Measurements from ENCODE around the gene B4GALT3. TPM values are rescaled to one million over a fixed set of nuclear protein-coding genes. Genes with fewer than 3 reads are reported as not detected.

B4GALT3 gene
- total RNA-seq, 1 donor from 2014 or later, result 41.7 TPM

- Mint-ChIP-seq H3K27ac (no peak within 1 kb of the TSS), H3K9me3 (no peaks in the 10 kb centered on the region), H3K36me3 (ENCODE audit: low read depth) (peaks cover 11% of the 10 kb centered on the region), H3K4me3 (no peak within 1 kb of the TSS), H3K4me1 (peaks cover 45% of the 10 kb centered on the region), H3K27me3 (no peaks in the 10 kb centered on the region)
- intact Hi-C loops (cut with micrococcal nuclease), result no loop called here
- ATAC-seq (ENCODE audit: low read depth) (no peak), DNase-seq (no peak)
- POLR2A ChIA-PET, result no interaction called here
- CTCF ChIA-PET, result interaction anchor here (1.9 kb wide), 1 partner anchor 27 kb away, joined by 8 read pairs; the partner anchor contains the start of gene TOMM40L
- no peak for TF ChIP-seq CTCF (IDR thresholded peaks at IDR 0.05)
These were observed 21.7 kb upstream of the B4GALT3 start, which contains the start of gene ADAMTS4 for GRCh38 chr1:161198897-161199431. ADAMTS4 (minus strand) TSS chr1:161199054; CDS start chr1:161198627, 427 bp downstream.

GRCh38 chr1:161198194-161198896 is 21.0 kb upstream of the B4GALT3 start:
- no peaks in the 10 kb centered on the region for H3K9me3 Mint-ChIP-seq
- no peak overlapping the region for H3K4me3 Mint-ChIP-seq
- ChIA-PET CTCF (interaction anchor here (0.7 to 1.9 kb wide), 2 partner anchors 27 to 176 kb away, joined by 3 to 8 read pairs; partner anchors contain the start of gene TOMM40L), POLR2A (no interaction called here)
- H3K4me1 Mint-ChIP-seq, result peaks cover 42% of the 10 kb centered on the region
- DNase-seq (no peak), ATAC-seq (ENCODE audit: low read depth) (no peak)
- no peak overlapping the region for H3K27ac Mint-ChIP-seq
- intact Hi-C loops (cut with micrococcal nuclease), result no loop called here
- H3K27me3 Mint-ChIP-seq, result no peaks in the 10 kb centered on the region
- no peak for TF ChIP-seq CTCF (IDR thresholded peaks at IDR 0.05)
- H3K36me3 Mint-ChIP-seq (ENCODE audit: low read depth), result peaks cover 8% of the 10 kb centered on the region

DNA sequence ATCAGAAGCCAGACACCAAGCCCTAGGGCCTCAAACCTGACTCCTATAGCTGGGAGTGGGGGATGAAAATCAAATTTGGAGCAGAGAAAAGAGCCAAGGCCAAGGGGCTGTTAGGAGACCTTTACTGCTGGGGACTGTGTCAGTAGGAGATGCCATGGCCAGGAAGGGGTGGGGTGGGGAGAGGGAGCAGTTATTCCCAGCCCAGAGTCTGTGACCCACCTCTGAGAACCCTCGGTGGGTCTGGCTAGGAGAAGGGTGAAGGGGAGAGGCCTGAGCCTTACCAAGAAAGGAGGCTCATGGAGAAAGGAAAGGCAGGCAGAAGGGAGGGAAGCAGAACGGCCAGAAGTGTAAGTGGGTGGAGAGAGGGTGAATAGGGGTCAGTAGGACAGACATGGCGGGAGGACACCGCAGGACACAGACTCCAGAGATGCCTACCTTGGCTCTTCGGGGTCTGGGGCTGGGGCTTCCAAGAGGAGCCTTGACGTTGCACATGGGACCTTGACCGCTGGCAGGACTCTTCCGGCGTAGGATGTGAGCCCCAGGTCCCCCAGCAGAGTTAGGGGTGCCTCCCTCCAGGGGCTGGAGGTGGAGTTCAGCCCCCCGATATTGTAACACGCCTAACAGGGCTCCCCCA is 20.4 kb upstream of the B4GALT3 start:
- POLR2A ChIA-PET, result no interaction called here
- no peak for TF ChIP-seq CTCF (IDR thresholded peaks at IDR 0.05)
- DNase-seq (no peak), ATAC-seq (ENCODE audit: low read depth) (no peak)
- H3K9me3 Mint-ChIP-seq, result no peaks in the 10 kb centered on the region
- H3K36me3 Mint-ChIP-seq (ENCODE audit: low read depth), result peaks cover 6% of the 10 kb centered on the region
- peaks cover 44% of the 10 kb centered on the region for H3K4me1 Mint-ChIP-seq
- CTCF ChIA-PET, result interaction anchor here (1.1 to 1.9 kb wide), 1 partner anchor 28 kb away, joined by 4 to 8 read pairs; the partner anchor contains the start of gene TOMM40L
- H3K4me3 Mint-ChIP-seq, result no peak overlapping the region
- H3K27me3 Mint-ChIP-seq, result no peaks in the 10 kb centered on the region
- intact Hi-C loops (cut with micrococcal nuclease), result no loop called here
- H3K27ac Mint-ChIP-seq, result no peak overlapping the region

DNA sequence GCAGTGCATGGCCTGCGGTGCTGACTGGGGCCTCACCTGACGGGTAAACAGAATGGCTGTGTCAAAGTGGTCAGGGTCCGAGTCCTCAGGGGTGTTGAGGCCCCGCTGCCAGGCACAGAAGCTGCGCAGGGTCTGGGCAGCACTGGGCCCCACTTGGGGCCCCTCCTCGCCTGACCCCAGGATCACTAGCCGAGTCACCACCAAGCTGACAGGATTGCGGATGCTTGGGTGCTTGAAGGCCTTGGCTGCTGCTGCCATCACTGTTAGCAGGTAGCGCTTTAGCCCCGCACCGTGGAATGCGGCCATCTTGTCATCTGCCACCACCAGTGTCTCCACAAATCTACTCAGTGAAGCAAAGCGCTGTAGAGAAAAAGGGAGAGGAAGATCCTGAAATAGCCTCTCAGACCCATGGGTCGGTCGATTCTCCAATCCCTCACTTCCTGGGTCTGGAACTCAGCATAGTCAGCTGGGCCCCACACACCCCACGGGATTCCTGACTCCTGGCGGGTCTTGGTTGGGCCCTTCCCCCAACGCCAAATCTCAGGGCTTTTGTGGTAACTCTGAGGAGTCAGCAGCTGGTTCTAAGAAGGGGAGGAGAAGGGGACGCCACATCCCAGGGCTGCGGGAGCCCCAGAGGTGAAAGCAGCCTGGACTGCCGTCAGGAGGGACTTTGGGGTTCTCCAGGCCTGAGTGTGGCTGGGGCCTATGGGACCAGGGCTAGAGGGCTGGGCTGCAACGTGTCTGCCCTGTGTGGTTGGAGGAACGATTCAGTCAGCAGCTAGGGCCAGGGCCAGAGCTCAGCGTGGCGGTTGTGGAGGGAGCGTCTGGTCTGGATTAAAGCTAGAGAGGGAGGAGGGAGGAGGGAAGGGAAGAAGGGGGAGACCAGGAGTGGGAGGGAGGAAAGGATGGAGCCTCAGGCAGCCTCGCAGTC is 19.5 kb upstream of the B4GALT3 start:
- TF ChIP-seq CTCF (IDR thresholded peaks at IDR 0.05), result no peak
- no peak overlapping the region for H3K4me3 Mint-ChIP-seq

More for the DNA sequence above, 19.5 kb upstream of the B4GALT3 start:
- peaks cover 45% of the 10 kb centered on the region for H3K4me1 Mint-ChIP-seq
- ChIA-PET CTCF (interaction anchor here (1.1 kb wide), 1 partner anchor 29 kb away, joined by 4 read pairs; the partner anchor contains the start of gene TOMM40L), POLR2A (no interaction called here)
- intact Hi-C loops (cut with micrococcal nuclease), result no loop called here
- H3K9me3 Mint-ChIP-seq, result no peaks in the 10 kb centered on the region
- no peaks in the 10 kb centered on the region for H3K27me3 Mint-ChIP-seq
- H3K27ac Mint-ChIP-seq, result no peak overlapping the region
- no peak for DNase-seq
- ATAC-seq (ENCODE audit: low read depth), result no peak
- no peaks in the 10 kb centered on the region for H3K36me3 Mint-ChIP-seq (ENCODE audit: low read depth)
